GM19397 (cell line): Measurements from ENCODE around the gene BOLA2.
"Not testable (repeated sequence)": the region's sequence is repeated elsewhere in the genome, so short reads cannot be mapped to it uniquely, and the experiment has no call there.

Source experiments
- ATAC-seq: cut with Tn5 transposase; IDR thresholded peaks from one replicate; pipeline ENCODE4 v1.9.1; 2021; ENCODE audit warnings: mild to moderate bottlenecking, moderate library complexity; ENCODE audit not compliant: unreplicated experiment

Gene BOLA2

GRCh38 chr16:29454269-29454668, at the start of gene BOLA2, which contains the start of gene SLX1B:
Gene BOLA2, minus strand, starts transcription at chr16:29454351. Its CDS starts 98 bp downstream, at chr16:29454253.
Gene SLX1B, plus strand, starts transcription at chr16:29454533.
- peak; percentile 86 for ATAC-seq

- not testable (repeated sequence) for ATAC-seq
These were observed 28.1 kb upstream of the BOLA2 start for GRCh38 chr16:29482276-29482675.

- not testable (repeated sequence) for ATAC-seq
These were observed 17.9 kb upstream of the BOLA2 start for GRCh38 chr16:29472065-29472464.

- not testable (repeated sequence) for ATAC-seq
These were observed 15.5 kb upstream of the BOLA2 start for GRCh38 chr16:29469660-29470059.

GRCh38 chr16:29467654-29468366, 13.7 kb upstream of the BOLA2 start:
- not testable (repeated sequence) for ATAC-seq

GRCh38 chr16:29466904-29467303, 12.8 kb upstream of the BOLA2 start:
- not testable (repeated sequence) for ATAC-seq

GRCh38 chr16:29465985-29466824, 12.1 kb upstream of the BOLA2 start:
- ATAC-seq, result not testable (repeated sequence)

GRCh38 chr16:29460647-29461030, 6.5 kb upstream of the BOLA2 start:
- ATAC-seq, result not testable (repeated sequence)

GRCh38 chr16:29459706-29460646, 5.8 kb upstream of the BOLA2 start, which contains the start of gene SULT1A4:
Gene SULT1A4, plus strand, starts transcription at chr16:29459913. Its CDS starts 1,473 bp downstream, at chr16:29461386.
- ATAC-seq, result not testable (repeated sequence)

GRCh38 chr16:29457660-29458059, 3.5 kb upstream of the BOLA2 start:
- not testable (repeated sequence) for ATAC-seq

- peak; percentile 56 for ATAC-seq
These were observed 677 bp upstream of the BOLA2 start for GRCh38 chr16:29454828-29455227.

- ATAC-seq, result peak; percentile 6
These were observed 397 bp downstream of the BOLA2 start for GRCh38 chr16:29453754-29454153.

- not testable (repeated sequence) for ATAC-seq
These were observed 28.8 kb downstream of the BOLA2 start for GRCh38 chr16:29425390-29425789.

- not testable (repeated sequence) for ATAC-seq
These were observed 30.6 kb downstream of the BOLA2 start for GRCh38 chr16:29423587-29423986.

- ATAC-seq, result not testable (repeated sequence)
These were observed 48.9 kb downstream of the BOLA2 start for GRCh38 chr16:29405249-29405648.
